GM12801 (cell line): ENCODE results near the gene NFU1.

Experiments used
- TF ChIP-seq, protein P1 (sequence below): IDR thresholded peaks from one replicate; pipeline ENCODE4 v1.5.1; 2011; ENCODE audit warnings: control low read depth; ENCODE audit not compliant: insufficient read length; ENCODE audit errors: extremely low read depth

The NFU1 gene

DNA sequence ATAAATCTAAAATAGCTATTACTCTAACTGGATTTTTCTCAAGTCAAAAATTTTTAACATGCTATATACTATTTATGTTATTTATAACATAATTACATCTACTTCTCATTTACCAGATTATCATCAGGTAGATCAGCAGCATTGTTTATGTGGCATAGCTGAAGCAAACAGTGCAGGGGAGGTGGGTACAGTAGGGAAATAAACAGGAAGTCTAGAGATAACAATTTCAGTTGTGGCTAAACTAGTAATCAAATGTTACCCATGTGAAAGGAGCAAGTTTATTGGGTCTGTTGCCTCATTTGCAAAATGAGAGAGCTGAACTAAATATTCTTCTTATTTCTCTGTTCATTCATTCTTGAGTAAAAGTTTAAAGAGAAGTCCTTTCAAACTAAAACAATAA is 77.9 kb downstream of the NFU1 start:
- TF ChIP-seq, protein P1, sequence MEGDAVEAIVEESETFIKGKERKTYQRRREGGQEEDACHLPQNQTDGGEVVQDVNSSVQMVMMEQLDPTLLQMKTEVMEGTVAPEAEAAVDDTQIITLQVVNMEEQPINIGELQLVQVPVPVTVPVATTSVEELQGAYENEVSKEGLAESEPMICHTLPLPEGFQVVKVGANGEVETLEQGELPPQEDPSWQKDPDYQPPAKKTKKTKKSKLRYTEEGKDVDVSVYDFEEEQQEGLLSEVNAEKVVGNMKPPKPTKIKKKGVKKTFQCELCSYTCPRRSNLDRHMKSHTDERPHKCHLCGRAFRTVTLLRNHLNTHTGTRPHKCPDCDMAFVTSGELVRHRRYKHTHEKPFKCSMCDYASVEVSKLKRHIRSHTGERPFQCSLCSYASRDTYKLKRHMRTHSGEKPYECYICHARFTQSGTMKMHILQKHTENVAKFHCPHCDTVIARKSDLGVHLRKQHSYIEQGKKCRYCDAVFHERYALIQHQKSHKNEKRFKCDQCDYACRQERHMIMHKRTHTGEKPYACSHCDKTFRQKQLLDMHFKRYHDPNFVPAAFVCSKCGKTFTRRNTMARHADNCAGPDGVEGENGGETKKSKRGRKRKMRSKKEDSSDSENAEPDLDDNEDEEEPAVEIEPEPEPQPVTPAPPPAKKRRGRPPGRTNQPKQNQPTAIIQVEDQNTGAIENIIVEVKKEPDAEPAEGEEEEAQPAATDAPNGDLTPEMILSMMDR: no peak

- TF ChIP-seq, protein P1: no peak
Observed at GRCh38 chr2:69358914-69359313, 78.3 kb downstream of the NFU1 start.

DNA sequence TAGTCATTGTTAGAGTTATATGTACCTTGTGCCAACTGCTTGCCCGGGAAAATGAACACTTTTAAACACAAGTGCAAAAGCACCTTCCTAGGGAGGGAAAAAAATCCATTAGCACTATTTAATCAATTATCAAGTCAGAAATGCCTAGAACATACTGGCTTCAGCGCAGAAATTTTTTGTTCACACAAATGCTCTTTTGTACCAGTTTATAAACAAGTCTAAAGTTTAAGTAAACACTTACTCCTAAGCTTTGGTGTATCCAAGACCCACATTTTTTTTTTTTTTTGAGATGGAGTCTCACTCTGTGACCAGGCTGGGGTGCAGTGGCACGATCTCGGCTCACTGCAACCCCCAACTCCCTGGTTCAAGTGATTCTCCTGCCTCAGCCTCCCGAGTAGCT is 80.8 kb downstream of the NFU1 start:
- TF ChIP-seq, protein P1: no peak

- TF ChIP-seq, protein P1: no peak
Observed at GRCh38 chr2:69353360-69353759, 83.9 kb downstream of the NFU1 start.

DNA sequence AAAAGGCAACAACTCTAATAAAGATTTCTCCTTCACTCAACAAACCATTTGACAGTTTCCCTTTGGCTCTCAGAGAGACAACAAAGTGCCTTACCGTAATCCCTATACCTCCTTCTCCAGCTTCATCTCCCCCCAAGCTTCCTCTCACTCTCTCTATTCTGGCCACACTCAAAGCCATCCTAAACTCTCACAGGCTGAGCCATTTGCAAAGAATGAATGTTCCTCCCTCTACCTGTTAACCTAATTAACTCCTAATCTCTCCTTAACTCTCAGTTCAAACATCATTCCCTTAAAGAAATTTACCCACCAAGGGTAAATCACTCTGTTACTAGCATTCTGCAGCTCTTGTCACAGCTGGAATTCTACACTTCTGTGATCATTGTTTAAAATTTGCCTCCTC is 88.5 kb downstream of the NFU1 start:
- TF ChIP-seq, protein P1: no peak
